Measurements from ENCODE around the gene ANO2. TPM values are rescaled to one million over a fixed set of nuclear protein-coding genes. Genes with fewer than 3 reads are reported as not detected.

The ANO2 gene
- total and polyA plus RNA-seq, 4 donors, result 0.03 to 0.25 (median 0.15) TPM

- no peak for DNase-seq (ENCODE audit: low spot score)
- no peak overlapping the region for H3K9ac ChIP-seq (ENCODE audit: low read depth in 1 of 2, low read length in 2 of 2)
- no peaks in the 10 kb centered on the region for H3K9me3 ChIP-seq (ENCODE audit: control insufficient read depth in 4 of 4, low read length in 3 of 4)
- H3K27me3 ChIP-seq (ENCODE audit: control insufficient read depth in 4 of 4, insufficient read depth in 4 of 4, low read length in 3 of 4), result peaks cover 0 to 3% (median 0%) of the 10 kb centered on the region in 4 donors
- WGBS, result 70% methylated on average over 4 of the region's 4 CpGs
- no peaks in the 10 kb centered on the region for H3K36me3 ChIP-seq (ENCODE audit: control insufficient read depth in 4 of 4, insufficient read depth in 3 of 4, low read depth in 1 of 4, low read length in 3 of 4)
- no peaks in the 10 kb centered on the region for H3K4me1 ChIP-seq (ENCODE audit: control insufficient read depth in 4 of 4, insufficient read depth in 4 of 4, low read length in 3 of 4)
- no peak overlapping the region for H3K4me3 ChIP-seq (ENCODE audit: low read depth in 1 of 3, low read length in 3 of 3)
- H3K27ac ChIP-seq (ENCODE audit: low read depth in 1 of 2, low read length in 2 of 2), result no peak overlapping the region
- TF ChIP-seq ATF3 (IDR thresholded peaks at IDR 0.05), result no peak
- TF ChIP-seq FOXA1 (IDR thresholded peaks at IDR 0.05), result no peak
- TF ChIP-seq RAD21 (IDR thresholded peaks at IDR 0.05), result peak; percentile 13 to 27
- no peak for TF ChIP-seq REST (IDR thresholded peaks at IDR 0.05)
- no peak for TF ChIP-seq YY1 (IDR thresholded peaks at IDR 0.05)
- no peak for TF ChIP-seq GABPA (IDR thresholded peaks at IDR 0.05 in 1 of 2, conservative IDR thresholded peaks at IDR 0.05 in 1 of 2)
- TF ChIP-seq SP1 (IDR thresholded peaks at IDR 0.05), result no peak
- no peak for TF ChIP-seq HNF4A (conservative IDR thresholded peaks at IDR 0.05)
- no peak for TF ChIP-seq FOXA2 (IDR thresholded peaks at IDR 0.05)
- no peak for TF ChIP-seq RXRA (IDR thresholded peaks at IDR 0.05)
- TF ChIP-seq NR2F2 (IDR thresholded peaks at IDR 0.05), result no peak
- peak; percentile 7 for TF ChIP-seq CTCF (IDR thresholded peaks at IDR 0.05; ENCODE audit: low read depth, low read length, missing input control)
- no peak for TF ChIP-seq HNF4G (IDR thresholded peaks at IDR 0.05)
- no peak for TF ChIP-seq JUND (IDR thresholded peaks at IDR 0.05)
These were observed 72.3 kb downstream of the ANO2 start for GRCh38 chr12:5872745-5873144.

- Histone ChIP-seq H3K9me3 (ENCODE audit: control insufficient read depth in 4 of 4, low read length in 3 of 4) (no peaks in the 10 kb centered on the region), H3K9ac (ENCODE audit: low read depth in 1 of 2, low read length in 2 of 2) (no peak overlapping the region), H3K4me1 (ENCODE audit: control insufficient read depth in 4 of 4, insufficient read depth in 4 of 4, low read length in 3 of 4) (no peaks in the 10 kb centered on the region), H3K4me3 (ENCODE audit: low read depth in 1 of 3, low read length in 3 of 3) (no peak overlapping the region), H3K36me3 (ENCODE audit: control insufficient read depth in 4 of 4, insufficient read depth in 3 of 4, low read depth in 1 of 4, low read length in 3 of 4) (no peaks in the 10 kb centered on the region), H3K27ac (ENCODE audit: low read depth in 1 of 2, low read length in 2 of 2) (no peak overlapping the region), H3K27me3 (ENCODE audit: control insufficient read depth in 4 of 4, insufficient read depth in 4 of 4, low read length in 3 of 4) (no peaks in the 10 kb centered on the region)
- no peak for DNase-seq (ENCODE audit: low spot score)
- 80% methylated on average over 1 of the region's 1 CpG for WGBS
- TF ChIP-seq JUND (IDR thresholded peaks at IDR 0.05) (no peak), HNF4A (conservative IDR thresholded peaks at IDR 0.05) (no peak), ATF3 (IDR thresholded peaks at IDR 0.05) (no peak), FOXA1 (IDR thresholded peaks at IDR 0.05) (no peak), EGR1 (IDR thresholded peaks at IDR 0.05; ENCODE audit: low read depth in 2 of 2) (no peak), HNF4G (IDR thresholded peaks at IDR 0.05) (no peak), ZBTB33 (IDR thresholded peaks at IDR 0.05) (no peak), GABPA (IDR thresholded peaks at IDR 0.05 in 1 of 2, conservative IDR thresholded peaks at IDR 0.05 in 1 of 2) (no peak), SP1 (IDR thresholded peaks at IDR 0.05) (no peak), MAX (IDR thresholded peaks at IDR 0.05) (no peak), FOXA2 (IDR thresholded peaks at IDR 0.05) (no peak), NR2F2 (IDR thresholded peaks at IDR 0.05) (no peak), RAD21 (IDR thresholded peaks at IDR 0.05) (no peak), REST (IDR thresholded peaks at IDR 0.05) (no peak), TAF1 (conservative IDR thresholded peaks at IDR 0.05) (no peak)
These were observed 73.3 kb downstream of the ANO2 start for GRCh38 chr12:5871741-5872140.

Measured in liver (tissue), 9 donors.